Measurements from ENCODE around the gene JAZF1.

JAZF1 gene

GRCh38 chr7:27788437-27788836 lies 392.2 kb downstream of the JAZF1 start:
- no peak for DNase-seq

GRCh38 chr7:27784399-27785053 lies 396.1 kb downstream of the JAZF1 start:
- no peak for DNase-seq

- DNase-seq, result no peak
Measured at GRCh38 chr7:27782849-27783248, 397.7 kb downstream of the JAZF1 start.

- DNase-seq, result no peak
Measured at GRCh38 chr7:27781188-27781587, 399.4 kb downstream of the JAZF1 start.

Measured in NCI-H1092 (cell line).